Measurements from ENCODE around the gene TMEM178B. TPM values are rescaled to one million over a fixed set of nuclear protein-coding genes. Genes with fewer than 3 reads are reported as not detected.

Gene TMEM178B
- total RNA-seq, 2 experiments from 2014 or later, result 0.05 TPM

- H3K36me3 Mint-ChIP-seq (ENCODE audit: low read depth), result no peaks in the 10 kb centered on the region
- no peak overlapping the region for H3K27ac Mint-ChIP-seq
- H3K27me3 Mint-ChIP-seq (ENCODE audit: low read depth), result peaks cover 4% of the 10 kb centered on the region
- H3K9me3 Mint-ChIP-seq, result no peaks in the 10 kb centered on the region
- H3K4me1 Mint-ChIP-seq (ENCODE audit: low read depth), result no peaks in the 10 kb centered on the region
- CTCF ChIA-PET, result no interaction called here
- no peak for DNase-seq
- H3K4me3 Mint-ChIP-seq, result no peak overlapping the region
- intact Hi-C loops (cut with micrococcal nuclease), result no loop called here
Observed at GRCh38 chr7:141300816-141301215, 227.0 kb downstream of the TMEM178B start.

GRCh38 chr7:141301544-141301943, 227.7 kb downstream of the TMEM178B start:
- DNase-seq, result no peak
- intact Hi-C loops (cut with micrococcal nuclease), result no loop called here
- H3K4me3 Mint-ChIP-seq, result no peak overlapping the region
- H3K36me3 Mint-ChIP-seq (ENCODE audit: low read depth), result no peaks in the 10 kb centered on the region
- H3K9me3 Mint-ChIP-seq, result no peaks in the 10 kb centered on the region
- H3K27me3 Mint-ChIP-seq (ENCODE audit: low read depth), result peaks cover 4% of the 10 kb centered on the region
- CTCF ChIA-PET, result no interaction called here
- H3K4me1 Mint-ChIP-seq (ENCODE audit: low read depth), result no peaks in the 10 kb centered on the region
- H3K27ac Mint-ChIP-seq, result no peak overlapping the region

GRCh38 chr7:141302617-141303016, 228.8 kb downstream of the TMEM178B start:
- CTCF ChIA-PET, result no interaction called here
- Mint-ChIP-seq H3K27me3 (ENCODE audit: low read depth) (peaks cover 4% of the 10 kb centered on the region), H3K4me1 (ENCODE audit: low read depth) (no peaks in the 10 kb centered on the region), H3K4me3 (no peak overlapping the region), H3K36me3 (ENCODE audit: low read depth) (no peaks in the 10 kb centered on the region), H3K9me3 (no peaks in the 10 kb centered on the region), H3K27ac (no peak overlapping the region)
- intact Hi-C loops (cut with micrococcal nuclease), result no loop called here
- no peak for DNase-seq

GRCh38 chr7:141304291-141304690, 230.4 kb downstream of the TMEM178B start:
- H3K9me3 Mint-ChIP-seq, result no peaks in the 10 kb centered on the region
- H3K4me3 Mint-ChIP-seq, result no peak overlapping the region
- no peaks in the 10 kb centered on the region for H3K4me1 Mint-ChIP-seq (ENCODE audit: low read depth)
- DNase-seq, result no peak
- H3K27me3 Mint-ChIP-seq (ENCODE audit: low read depth), result peaks cover 8% of the 10 kb centered on the region
- no peaks in the 10 kb centered on the region for H3K36me3 Mint-ChIP-seq (ENCODE audit: low read depth)
- CTCF ChIA-PET, result no interaction called here
- intact Hi-C loops (cut with micrococcal nuclease), result no loop called here
- H3K27ac Mint-ChIP-seq, result no peak overlapping the region

GRCh38 chr7:141306081-141306480, 232.2 kb downstream of the TMEM178B start:
- Mint-ChIP-seq H3K27ac (no peak overlapping the region), H3K4me3 (no peak overlapping the region), H3K36me3 (ENCODE audit: low read depth) (no peaks in the 10 kb centered on the region), H3K27me3 (ENCODE audit: low read depth) (peaks cover 4% of the 10 kb centered on the region), H3K9me3 (no peaks in the 10 kb centered on the region), H3K4me1 (ENCODE audit: low read depth) (no peaks in the 10 kb centered on the region)
- CTCF ChIA-PET, result no interaction called here
- no peak for DNase-seq
- intact Hi-C loops (cut with micrococcal nuclease), result no loop called here

GRCh38 chr7:141312395-141312794, 238.5 kb downstream of the TMEM178B start:
- Mint-ChIP-seq H3K27ac (no peak overlapping the region), H3K36me3 (ENCODE audit: low read depth) (no peaks in the 10 kb centered on the region), H3K4me3 (no peak overlapping the region), H3K9me3 (no peaks in the 10 kb centered on the region), H3K27me3 (ENCODE audit: low read depth) (peaks cover 14% of the 10 kb centered on the region), H3K4me1 (ENCODE audit: low read depth) (no peaks in the 10 kb centered on the region)
- intact Hi-C loops (cut with micrococcal nuclease), result no loop called here
- DNase-seq, result no peak
- CTCF ChIA-PET, result no interaction called here

GRCh38 chr7:141312828-141313521, 239.1 kb downstream of the TMEM178B start:
- Mint-ChIP-seq H3K4me1 (ENCODE audit: low read depth) (no peaks in the 10 kb centered on the region), H3K36me3 (ENCODE audit: low read depth) (no peaks in the 10 kb centered on the region), H3K9me3 (no peaks in the 10 kb centered on the region), H3K27me3 (ENCODE audit: low read depth) (peaks cover 11% of the 10 kb centered on the region), H3K4me3 (no peak overlapping the region), H3K27ac (no peak overlapping the region)
- no peak for DNase-seq
- CTCF ChIA-PET, result no interaction called here
- intact Hi-C loops (cut with micrococcal nuclease), result no loop called here

GRCh38 chr7:141313896-141314295, 240.0 kb downstream of the TMEM178B start:
- no peaks in the 10 kb centered on the region for H3K36me3 Mint-ChIP-seq (ENCODE audit: low read depth)
- no peak overlapping the region for H3K4me3 Mint-ChIP-seq
- H3K9me3 Mint-ChIP-seq, result no peaks in the 10 kb centered on the region
- H3K27ac Mint-ChIP-seq, result no peak overlapping the region
- no peaks in the 10 kb centered on the region for H3K4me1 Mint-ChIP-seq (ENCODE audit: low read depth)
- no peak for DNase-seq
- peaks cover 12% of the 10 kb centered on the region for H3K27me3 Mint-ChIP-seq (ENCODE audit: low read depth)
- CTCF ChIA-PET, result interaction anchor here (0.6 kb wide), 1 partner anchor 819 kb away, joined by 5 read pairs; no protein-coding TSS in a partner anchor
- intact Hi-C loops (cut with micrococcal nuclease), result no loop called here

- Mint-ChIP-seq H3K36me3 (ENCODE audit: low read depth) (no peaks in the 10 kb centered on the region), H3K27me3 (ENCODE audit: low read depth) (peaks cover 13% of the 10 kb centered on the region), H3K9me3 (no peaks in the 10 kb centered on the region), H3K4me1 (ENCODE audit: low read depth) (no peaks in the 10 kb centered on the region), H3K27ac (no peak overlapping the region), H3K4me3 (no peak overlapping the region)
- intact Hi-C loops (cut with micrococcal nuclease), result no loop called here
- CTCF ChIA-PET, result no interaction called here
- no peak for DNase-seq
Observed at GRCh38 chr7:141317033-141317585, 243.2 kb downstream of the TMEM178B start.

- no peaks in the 10 kb centered on the region for H3K9me3 Mint-ChIP-seq
- H3K4me3 Mint-ChIP-seq, result no peak overlapping the region
- no peaks in the 10 kb centered on the region for H3K36me3 Mint-ChIP-seq (ENCODE audit: low read depth)
- H3K4me1 Mint-ChIP-seq (ENCODE audit: low read depth), result no peaks in the 10 kb centered on the region
- intact Hi-C loops (cut with micrococcal nuclease), result no loop called here
- CTCF ChIA-PET, result no interaction called here
- DNase-seq, result no peak
- peaks cover 8% of the 10 kb centered on the region for H3K27me3 Mint-ChIP-seq (ENCODE audit: low read depth)
- no peak overlapping the region for H3K27ac Mint-ChIP-seq
Observed at GRCh38 chr7:141320287-141320686, 246.4 kb downstream of the TMEM178B start.

- H3K4me1 Mint-ChIP-seq (ENCODE audit: low read depth), result no peaks in the 10 kb centered on the region
- CTCF ChIA-PET, result no interaction called here
- H3K9me3 Mint-ChIP-seq, result no peaks in the 10 kb centered on the region
- H3K27me3 Mint-ChIP-seq (ENCODE audit: low read depth), result peaks cover 8% of the 10 kb centered on the region
- H3K4me3 Mint-ChIP-seq, result no peak overlapping the region
- intact Hi-C loops (cut with micrococcal nuclease), result no loop called here
- no peak overlapping the region for H3K27ac Mint-ChIP-seq
- no peaks in the 10 kb centered on the region for H3K36me3 Mint-ChIP-seq (ENCODE audit: low read depth)
- DNase-seq, result no peak
Observed at GRCh38 chr7:141322383-141322782, 248.5 kb downstream of the TMEM178B start.

- CTCF ChIA-PET, result no interaction called here
- intact Hi-C loops (cut with micrococcal nuclease), result no loop called here
Observed at GRCh38 chr7:141323826-141324225, 250.0 kb downstream of the TMEM178B start.

GRCh38 chr7:141324870-141325269, 251.0 kb downstream of the TMEM178B start:
- H3K9me3 Mint-ChIP-seq, result no peaks in the 10 kb centered on the region
- CTCF ChIA-PET, result no interaction called here
- no peak overlapping the region for H3K27ac Mint-ChIP-seq
- no peak overlapping the region for H3K4me3 Mint-ChIP-seq
- H3K4me1 Mint-ChIP-seq (ENCODE audit: low read depth), result no peaks in the 10 kb centered on the region
- no peaks in the 10 kb centered on the region for H3K36me3 Mint-ChIP-seq (ENCODE audit: low read depth)
- H3K27me3 Mint-ChIP-seq (ENCODE audit: low read depth), result peaks cover 4% of the 10 kb centered on the region
- intact Hi-C loops (cut with micrococcal nuclease), result no loop called here
- no peak for DNase-seq

More at GRCh38 chr7:141323826-141324225, 250.0 kb downstream of the TMEM178B start:
- Mint-ChIP-seq H3K36me3 (ENCODE audit: low read depth) (no peaks in the 10 kb centered on the region), H3K9me3 (no peaks in the 10 kb centered on the region), H3K27me3 (ENCODE audit: low read depth) (peaks cover 6% of the 10 kb centered on the region), H3K27ac (no peak overlapping the region), H3K4me3 (no peak overlapping the region), H3K4me1 (ENCODE audit: low read depth) (no peaks in the 10 kb centered on the region)
- DNase-seq, result no peak

Measured in activated naive CD4-positive, alpha-beta T cell treated with anti-CD3 and anti-CD28 coated beads for 36 hours (primary cell).